Measurements from ENCODE around the gene CACNG5. TPM values are rescaled to one million over a fixed set of nuclear protein-coding genes. Genes with fewer than 3 reads are reported as not detected.

CACNG5 gene
- total RNA-seq, 2 donors from 2014 or later, result 1.8 TPM; not detected in 1

DNA sequence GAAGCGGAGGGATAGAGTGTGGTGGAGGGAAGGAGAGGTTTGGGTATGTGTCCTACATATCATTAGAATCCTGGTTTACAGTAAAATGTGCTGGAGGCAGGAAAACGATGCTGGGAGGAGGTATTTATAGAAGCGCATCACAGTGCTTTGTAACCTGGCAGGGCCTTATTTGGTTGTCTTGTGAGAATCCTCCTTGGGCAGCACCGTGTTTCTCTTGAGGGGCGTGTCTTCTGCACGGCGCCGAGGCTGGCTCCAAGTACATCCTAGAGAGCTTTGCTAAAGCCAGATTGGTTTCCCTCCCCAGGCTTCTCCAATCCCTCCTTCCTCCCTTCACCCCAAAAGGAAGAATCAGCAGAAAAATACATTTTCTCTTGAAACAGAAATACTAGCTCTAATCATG, 24.4 kb downstream of the CACNG5 start:
- H3K4me3 Mint-ChIP-seq, result no peak overlapping the region
- 91 to 95% methylated on average over 6 to 8 of the region's 8 CpGs for WGBS, 2 experiments (ENCODE audit: insufficient coverage in 1 of 2, insufficient read length in 1 of 2)
- TF ChIP-seq, protein P1, sequence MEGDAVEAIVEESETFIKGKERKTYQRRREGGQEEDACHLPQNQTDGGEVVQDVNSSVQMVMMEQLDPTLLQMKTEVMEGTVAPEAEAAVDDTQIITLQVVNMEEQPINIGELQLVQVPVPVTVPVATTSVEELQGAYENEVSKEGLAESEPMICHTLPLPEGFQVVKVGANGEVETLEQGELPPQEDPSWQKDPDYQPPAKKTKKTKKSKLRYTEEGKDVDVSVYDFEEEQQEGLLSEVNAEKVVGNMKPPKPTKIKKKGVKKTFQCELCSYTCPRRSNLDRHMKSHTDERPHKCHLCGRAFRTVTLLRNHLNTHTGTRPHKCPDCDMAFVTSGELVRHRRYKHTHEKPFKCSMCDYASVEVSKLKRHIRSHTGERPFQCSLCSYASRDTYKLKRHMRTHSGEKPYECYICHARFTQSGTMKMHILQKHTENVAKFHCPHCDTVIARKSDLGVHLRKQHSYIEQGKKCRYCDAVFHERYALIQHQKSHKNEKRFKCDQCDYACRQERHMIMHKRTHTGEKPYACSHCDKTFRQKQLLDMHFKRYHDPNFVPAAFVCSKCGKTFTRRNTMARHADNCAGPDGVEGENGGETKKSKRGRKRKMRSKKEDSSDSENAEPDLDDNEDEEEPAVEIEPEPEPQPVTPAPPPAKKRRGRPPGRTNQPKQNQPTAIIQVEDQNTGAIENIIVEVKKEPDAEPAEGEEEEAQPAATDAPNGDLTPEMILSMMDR (conservative IDR thresholded peaks at IDR 0.05), result no peak

DNA sequence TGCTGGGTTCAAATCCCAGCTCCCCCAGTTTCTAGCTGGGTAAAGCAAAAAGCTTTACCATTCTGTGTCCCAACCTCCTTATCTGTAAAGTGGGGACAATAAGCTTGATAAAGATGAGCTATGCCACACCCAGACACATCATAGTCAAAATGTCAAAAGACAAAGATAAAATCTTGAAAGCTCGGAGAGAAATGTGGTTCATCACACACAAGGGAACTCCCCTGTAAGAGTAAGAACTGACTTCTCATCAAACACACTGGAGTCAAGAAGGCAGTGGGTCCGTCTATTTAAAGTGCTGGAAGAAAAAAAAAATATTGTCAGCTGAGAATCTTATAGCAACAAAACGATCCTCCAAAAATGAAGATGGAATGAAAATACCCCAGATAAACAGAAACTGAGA, 25.3 kb downstream of the CACNG5 start:
- Mint-ChIP-seq H3K27ac (no peak overlapping the region), H3K4me3 (no peak overlapping the region), H3K36me3 (ENCODE audit: low read depth) (no peaks in the 10 kb centered on the region), H3K4me1 (no peaks in the 10 kb centered on the region), H3K9me3 (peaks cover under 1% of the 10 kb centered on the region), H3K27me3 (ENCODE audit: insufficient read depth) (no peaks in the 10 kb centered on the region)
- peaks cover under 1% of the 10 kb centered on the region for H3K9me3 ChIP-seq (ENCODE audit: control insufficient read depth, low read length)
- TF ChIP-seq, protein P1 (conservative IDR thresholded peaks at IDR 0.05), result no peak
- H3K36me3 ChIP-seq (ENCODE audit: control insufficient read depth, insufficient read depth, low read length), result no peaks in the 10 kb centered on the region
- WGBS, 2 experiments (ENCODE audit: insufficient coverage in 1 of 2, insufficient read length in 1 of 2), result 86 to 91% methylated on average over 1 to 3 of the region's 3 CpGs
- H3K4me3 ChIP-seq (ENCODE audit: low read length), result no peak overlapping the region
- no peak overlapping the region for H3K27ac ChIP-seq (ENCODE audit: low read depth, low read length)
- H3K9ac ChIP-seq (ENCODE audit: extremely low read depth, low read length, poor library complexity, severe bottlenecking), result no peak overlapping the region
- no peak for DNase-seq
- no peaks in the 10 kb centered on the region for H3K27me3 ChIP-seq (ENCODE audit: control insufficient read depth, insufficient read depth, low read length, poor library complexity, severe bottlenecking)
- no peaks in the 10 kb centered on the region for H3K4me1 ChIP-seq (ENCODE audit: control insufficient read depth, insufficient read depth, low read length)

More for the DNA sequence above, 24.4 kb downstream of the CACNG5 start:
- Mint-ChIP-seq H3K27me3 (ENCODE audit: insufficient read depth) (no peaks in the 10 kb centered on the region), H3K9me3 (peaks cover 9% of the 10 kb centered on the region), H3K36me3 (ENCODE audit: low read depth) (no peaks in the 10 kb centered on the region), H3K4me1 (no peaks in the 10 kb centered on the region), H3K27ac (no peak overlapping the region)
- H3K4me1 ChIP-seq (ENCODE audit: control insufficient read depth, insufficient read depth, low read length), result no peaks in the 10 kb centered on the region
- no peak overlapping the region for H3K9ac ChIP-seq (ENCODE audit: extremely low read depth, low read length, poor library complexity, severe bottlenecking)
- H3K4me3 ChIP-seq (ENCODE audit: low read length), result no peak overlapping the region
- H3K27ac ChIP-seq (ENCODE audit: low read depth, low read length), result no peak overlapping the region
- H3K9me3 ChIP-seq (ENCODE audit: control insufficient read depth, low read length), result peaks cover 9% of the 10 kb centered on the region
- DNase-seq, result no peak
- H3K27me3 ChIP-seq (ENCODE audit: control insufficient read depth, insufficient read depth, low read length, poor library complexity, severe bottlenecking), result no peaks in the 10 kb centered on the region
- H3K36me3 ChIP-seq (ENCODE audit: control insufficient read depth, insufficient read depth, low read length), result no peaks in the 10 kb centered on the region

DNA sequence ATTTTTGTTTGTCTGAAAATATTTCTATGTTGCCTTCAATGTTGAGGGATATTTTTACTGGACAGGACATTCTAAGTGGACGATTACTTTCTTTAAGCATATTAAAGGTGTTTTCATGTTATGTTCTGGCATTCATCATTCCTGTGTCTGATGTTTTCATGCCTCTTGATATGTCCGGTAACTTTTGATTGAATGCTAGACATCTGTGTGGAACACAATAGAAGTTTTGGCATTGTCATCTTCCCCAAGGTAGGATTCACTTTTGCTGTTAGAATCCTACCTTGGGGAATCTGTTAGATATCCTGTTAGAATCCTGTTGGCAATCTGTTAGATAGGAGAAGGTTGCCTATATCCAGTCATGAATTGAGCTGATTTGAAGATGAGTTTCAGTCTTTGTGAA, 28.9 kb downstream of the CACNG5 start:
- Histone ChIP-seq H3K4me3 (ENCODE audit: low read length) (no peak overlapping the region), H3K36me3 (ENCODE audit: control insufficient read depth, insufficient read depth, low read length) (no peaks in the 10 kb centered on the region), H3K9me3 (ENCODE audit: control insufficient read depth, low read length) (no peaks in the 10 kb centered on the region), H3K9ac (ENCODE audit: extremely low read depth, low read length, poor library complexity, severe bottlenecking) (no peak overlapping the region), H3K27me3 (ENCODE audit: control insufficient read depth, insufficient read depth, low read length, poor library complexity, severe bottlenecking) (no peaks in the 10 kb centered on the region), H3K4me1 (ENCODE audit: control insufficient read depth, insufficient read depth, low read length) (no peaks in the 10 kb centered on the region), H3K27ac (ENCODE audit: low read depth, low read length) (no peak overlapping the region)
- TF ChIP-seq, protein P1 (conservative IDR thresholded peaks at IDR 0.05), result no peak
- Mint-ChIP-seq H3K27me3 (ENCODE audit: insufficient read depth) (peaks cover 2% of the 10 kb centered on the region), H3K4me3 (no peak overlapping the region), H3K9me3 (peaks cover 8% of the 10 kb centered on the region), H3K4me1 (no peaks in the 10 kb centered on the region), H3K27ac (no peak overlapping the region), H3K36me3 (ENCODE audit: low read depth) (no peaks in the 10 kb centered on the region)
- DNase-seq, result no peak
- WGBS, 2 experiments (ENCODE audit: insufficient coverage in 1 of 2, insufficient read length in 1 of 2), result 93 to 100% methylated on average over 2 of the region's 2 CpGs
